Glomerular endothelial cell (primary cell): ENCODE data around the gene CYP4V2. TPM values are rescaled to one million over a fixed set of nuclear protein-coding genes. Genes with fewer than 3 reads are reported as not detected.

Experiments
- total RNA-seq: library from RNA; depleted of rRNA; stranded (reverse); fragments of >200 nt; gene quantifications from 2 replicates; pipeline ENCODE4 v1.2.3, GENCODE V29; 2015

CYP4V2 gene
- total RNA-seq, 1 donor from 2014 or later: 6.7 TPM

Other genes with a start within 250 kb of the CYP4V2 start
- 2.9 and 7.4 TPM in 2 replicates for gene TLR3, start 122.4 kb upstream of the CYP4V2 start, total RNA-seq
- gene FAM149A, start 86.9 kb upstream of the CYP4V2 start, total RNA-seq: 1.2 and 2.3 TPM in 2 replicates
- gene KLKB1, start 35.9 kb downstream of the CYP4V2 start, total RNA-seq: 0.15 TPM in 1 of 2 replicates, not detected in the other
- gene F11, start 74.6 kb downstream of the CYP4V2 start, total RNA-seq: not detected in 2 replicates